Testis (tissue), 2 donors: ENCODE measurements around the gene ZNF584.

Experiments used
- CTCF ChIP-seq, 3 experiments: fragments of 450-650 bp in 2 of 3; fragments of 200-600 bp in 1 of 3; sonication (generic) in 1 of 3; IDR thresholded peaks; one replicate each; pipeline ENCODE4 v1.5.1; 2016 to 2019; ENCODE audit warnings: antibody characterized with exemption in 3 of 3, mild to moderate bottlenecking in 2 of 3, moderate library complexity in 1 of 3
- POLR2A ChIP-seq: fragments of 450-650 bp; IDR thresholded peaks from one replicate; pipeline ENCODE4 v1.6.1; 2017; ENCODE audit warnings: antibody characterized with exemption, mild to moderate bottlenecking, moderate library complexity

DNA sequence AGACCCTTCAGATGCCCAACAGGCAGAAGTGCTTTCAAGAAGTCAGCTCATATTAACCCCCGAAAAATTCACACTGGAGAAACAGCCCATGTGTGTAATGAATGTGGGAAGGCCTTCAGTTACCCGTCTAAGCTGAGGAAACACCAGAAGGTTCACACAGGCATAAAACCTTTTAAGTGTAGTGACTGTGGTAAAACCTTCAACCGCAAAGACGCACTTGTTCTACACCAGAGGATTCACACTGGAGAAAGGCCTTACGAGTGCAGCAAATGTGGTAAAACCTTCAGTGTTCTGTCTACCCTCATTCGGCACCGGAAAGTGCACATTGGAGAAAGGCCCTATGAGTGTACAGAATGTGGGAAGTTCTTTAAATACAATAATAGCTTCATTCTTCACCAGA lies 8.6 kb downstream of the ZNF584 start:
- TF ChIP-seq POLR2A = no peak
- no peak for TF ChIP-seq CTCF (IDR thresholded peaks at IDR 0.05)
